Nephron progenitor cell (in vitro differentiated cells): ENCODE data around the gene CUL9.

Experiments used
- DNase-seq: peaks from one replicate; pipeline ENCODE4 v3.0.0; 2021
- H3K27ac Mint-ChIP-seq: 2 replicates; pipeline ENCODE4 v1.8.0; 2021; ENCODE audit warnings: mild to moderate bottlenecking, moderate library complexity, mixed read lengths
- H3K27me3 Mint-ChIP-seq: 2 replicates; pipeline ENCODE4 v1.8.0; 2021; ENCODE audit warnings: mild to moderate bottlenecking, low read depth, mixed read lengths; ENCODE audit not compliant: poor library complexity
- H3K36me3 Mint-ChIP-seq: 2 replicates; pipeline ENCODE4 v1.8.0; 2021; ENCODE audit warnings: low read depth, mixed read lengths
- H3K4me1 Mint-ChIP-seq: 2 replicates; pipeline ENCODE4 v1.8.0; 2021; ENCODE audit warnings: mixed read lengths
- H3K4me3 Mint-ChIP-seq: 2 replicates; pipeline ENCODE4 v1.8.0; 2021; ENCODE audit warnings: mild to moderate bottlenecking, moderate library complexity, mixed read lengths
- H3K9me3 Mint-ChIP-seq: 2 replicates; pipeline ENCODE4 v1.8.0; 2021; ENCODE audit warnings: mild to moderate bottlenecking, moderate library complexity, mixed read lengths
- CTCF ChIP-seq: fragments of 200-600 bp; sonication (generic); IDR thresholded peaks from 2 replicates; pipeline ENCODE4 v1.5.0; 2021; ENCODE audit warnings: antibody characterized with exemption

Gene CUL9

GRCh38 chr6:43204271-43205105 is 22.5 kb downstream of the CUL9 start:
- no peak overlapping the region for H3K4me3 Mint-ChIP-seq
- H3K9me3 Mint-ChIP-seq: no peaks in the 10 kb centered on the region
- peaks cover 4% of the 10 kb centered on the region for H3K27me3 Mint-ChIP-seq
- H3K27ac Mint-ChIP-seq: no peak overlapping the region
- no peaks in the 10 kb centered on the region for H3K4me1 Mint-ChIP-seq
- no peak for TF ChIP-seq CTCF
- peaks cover 24% of the 10 kb centered on the region for H3K36me3 Mint-ChIP-seq
- no peak for DNase-seq

GRCh38 chr6:43205849-43206248 is 23.9 kb downstream of the CUL9 start:
- DNase-seq: no peak
- H3K4me3 Mint-ChIP-seq: no peak overlapping the region
- H3K27ac Mint-ChIP-seq: no peak overlapping the region
- no peak for TF ChIP-seq CTCF
- H3K36me3 Mint-ChIP-seq: peaks cover 24% of the 10 kb centered on the region
- H3K4me1 Mint-ChIP-seq: no peaks in the 10 kb centered on the region
- no peaks in the 10 kb centered on the region for H3K9me3 Mint-ChIP-seq
- H3K27me3 Mint-ChIP-seq: peaks cover 4% of the 10 kb centered on the region

GRCh38 chr6:43207286-43207685 is 25.3 kb downstream of the CUL9 start:
- no peaks in the 10 kb centered on the region for H3K4me1 Mint-ChIP-seq
- peaks cover 24% of the 10 kb centered on the region for H3K36me3 Mint-ChIP-seq
- peaks cover 4% of the 10 kb centered on the region for H3K27me3 Mint-ChIP-seq
- no peak for DNase-seq
- no peak for TF ChIP-seq CTCF
- H3K9me3 Mint-ChIP-seq: no peaks in the 10 kb centered on the region
- no peak overlapping the region for H3K27ac Mint-ChIP-seq
- H3K4me3 Mint-ChIP-seq: no peak overlapping the region

- Mint-ChIP-seq H3K4me3 (no peak overlapping the region), H3K9me3 (no peaks in the 10 kb centered on the region), H3K27me3 (peaks cover 4% of the 10 kb centered on the region), H3K27ac (no peak overlapping the region), H3K4me1 (no peaks in the 10 kb centered on the region), H3K36me3 (peaks cover 21% of the 10 kb centered on the region)
- no peak for DNase-seq
- TF ChIP-seq CTCF: no peak
Observed at GRCh38 chr6:43211955-43212354, 30.0 kb downstream of the CUL9 start.

- peaks cover 23% of the 10 kb centered on the region for H3K36me3 Mint-ChIP-seq
- H3K4me3 Mint-ChIP-seq: no peak overlapping the region
- H3K27ac Mint-ChIP-seq: no peak overlapping the region
- no peaks in the 10 kb centered on the region for H3K4me1 Mint-ChIP-seq
- no peak for TF ChIP-seq CTCF
- no peaks in the 10 kb centered on the region for H3K9me3 Mint-ChIP-seq
- no peak for DNase-seq
- peaks cover 4% of the 10 kb centered on the region for H3K27me3 Mint-ChIP-seq
Observed at GRCh38 chr6:43213431-43213830, 31.4 kb downstream of the CUL9 start.

GRCh38 chr6:43215066-43215465 is 33.1 kb downstream of the CUL9 start:
- Mint-ChIP-seq H3K27me3 (peaks cover 4% of the 10 kb centered on the region), H3K9me3 (no peaks in the 10 kb centered on the region), H3K36me3 (peaks cover 29% of the 10 kb centered on the region), H3K4me1 (peaks cover 12% of the 10 kb centered on the region), H3K27ac (peak overlapping the region; percentile 63), H3K4me3 (no peak overlapping the region)
- no peak for TF ChIP-seq CTCF
- no peak for DNase-seq
